Measurements from ENCODE around the gene DGKD. TPM values are rescaled to one million over a fixed set of nuclear protein-coding genes. Genes with fewer than 3 reads are reported as not detected.

The DGKD gene
- total and polyA plus RNA-seq, 10 of the 15 experiments (the other 5 are each of a cell fraction or from before 2014, with no cell fraction given): 2.7 to 81.9 (median 27.0) TPM

DNA sequence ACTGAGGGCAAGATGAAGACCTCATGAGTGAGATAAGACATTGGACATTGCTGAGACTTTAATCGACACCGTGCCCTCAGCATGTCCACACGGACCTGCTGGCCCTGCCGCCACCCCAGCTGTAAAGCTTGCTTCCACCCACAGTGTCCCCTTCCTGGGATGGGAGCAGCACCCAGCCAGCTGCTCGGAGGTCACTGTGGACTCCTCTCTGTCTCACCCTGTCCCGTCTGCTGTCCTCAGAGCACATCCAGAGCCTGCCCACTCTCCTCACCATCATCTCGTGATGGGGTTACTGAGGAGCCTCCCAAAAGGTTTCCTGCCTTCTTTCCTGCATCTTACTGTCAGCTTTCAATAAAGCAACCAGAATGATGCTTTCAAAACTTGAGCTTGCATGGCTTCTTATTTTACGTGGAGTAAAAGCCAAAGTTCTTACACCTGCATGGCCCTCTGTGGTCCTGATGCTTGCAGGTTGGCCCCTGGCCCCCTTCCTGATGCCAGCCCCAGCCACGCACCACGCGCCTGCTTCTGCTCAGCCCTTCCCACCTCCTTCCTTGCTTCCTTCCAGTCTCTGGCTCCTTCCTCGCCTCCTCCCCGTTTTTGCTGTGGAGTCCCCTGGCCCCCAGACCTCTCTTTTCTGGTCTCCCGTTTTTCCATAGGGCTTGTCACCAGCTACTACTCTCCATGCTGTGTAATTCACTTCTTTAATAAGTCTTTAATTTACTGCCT is 67.0 kb downstream of the DGKD start:
- peak overlapping the region; percentile 29; the same call in 1 of the 2 replicates for H3K4me3 ChIP-seq
- peaks cover 2% of the 10 kb centered on the region; the same call in 2 of the 3 replicates for H3K9me3 ChIP-seq (replicated peaks; ENCODE audit: control insufficient read depth, insufficient read depth, low read length)
- ChIA-PET SMC1A (ENCODE audit: uncharacterized antibody, unreplicated experiment) (interaction anchor here (0.6 to 1.9 kb wide), 4 partner anchors 14 to 63 kb away, joined by 3 to 6 read pairs (median 3); no protein-coding TSS in a partner anchor), CTCF (interaction anchor here (9.3 to 15.3 kb wide), 2 partner anchors 17 to 23 kb away, joined by 84 to 135 read pairs; no protein-coding TSS in a partner anchor), POLR2A (no interaction called here), RAD21 (ENCODE audit: unreplicated experiment) (interaction anchor here (1.2 to 6.3 kb wide), 2 partner anchors 17 to 22 kb away, joined by 5 to 28 read pairs; no protein-coding TSS in a partner anchor)
- H2AFZ ChIP-seq (ENCODE audit: control insufficient read depth, low read depth, low read length): no peak overlapping the region
- no TSS peak for BruUV-seq (replicated peaks)
- peak overlapping the region; percentile 64 for H3K27ac ChIP-seq (ENCODE audit: control insufficient read depth, insufficient read depth)
- DNase-seq (ENCODE audit: low read depth, low spot score): no peak
- TF ChIP-seq, protein P1, sequence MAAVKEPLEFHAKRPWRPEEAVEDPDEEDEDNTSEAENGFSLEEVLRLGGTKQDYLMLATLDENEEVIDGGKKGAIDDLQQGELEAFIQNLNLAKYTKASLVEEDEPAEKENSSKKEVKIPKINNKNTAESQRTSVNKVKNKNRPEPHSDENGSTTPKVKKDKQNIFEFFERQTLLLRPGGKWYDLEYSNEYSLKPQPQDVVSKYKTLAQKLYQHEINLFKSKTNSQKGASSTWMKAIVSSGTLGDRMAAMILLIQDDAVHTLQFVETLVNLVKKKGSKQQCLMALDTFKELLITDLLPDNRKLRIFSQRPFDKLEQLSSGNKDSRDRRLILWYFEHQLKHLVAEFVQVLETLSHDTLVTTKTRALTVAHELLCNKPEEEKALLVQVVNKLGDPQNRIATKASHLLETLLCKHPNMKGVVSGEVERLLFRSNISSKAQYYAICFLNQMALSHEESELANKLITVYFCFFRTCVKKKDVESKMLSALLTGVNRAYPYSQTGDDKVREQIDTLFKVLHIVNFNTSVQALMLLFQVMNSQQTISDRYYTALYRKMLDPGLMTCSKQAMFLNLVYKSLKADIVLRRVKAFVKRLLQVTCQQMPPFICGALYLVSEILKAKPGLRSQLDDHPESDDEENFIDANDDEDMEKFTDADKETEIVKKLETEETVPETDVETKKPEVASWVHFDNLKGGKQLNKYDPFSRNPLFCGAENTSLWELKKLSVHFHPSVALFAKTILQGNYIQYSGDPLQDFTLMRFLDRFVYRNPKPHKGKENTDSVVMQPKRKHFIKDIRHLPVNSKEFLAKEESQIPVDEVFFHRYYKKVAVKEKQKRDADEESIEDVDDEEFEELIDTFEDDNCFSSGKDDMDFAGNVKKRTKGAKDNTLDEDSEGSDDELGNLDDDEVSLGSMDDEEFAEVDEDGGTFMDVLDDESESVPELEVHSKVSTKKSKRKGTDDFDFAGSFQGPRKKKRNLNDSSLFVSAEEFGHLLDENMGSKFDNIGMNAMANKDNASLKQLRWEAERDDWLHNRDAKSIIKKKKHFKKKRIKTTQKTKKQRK (IDR thresholded peaks at IDR 0.05; ENCODE audit: low read depth, low read length): no peak
- TF ChIP-seq PAX5 (IDR thresholded peaks at IDR 0.05; ENCODE audit: borderline replicate concordance, low read depth, low read length): peak; percentile 7; the same call in 1 of the 2 replicates
- no peaks in the 10 kb centered on the region for H3K27me3 ChIP-seq (replicated peaks in 1 of 2; ENCODE audit: control insufficient read depth in 2 of 2, insufficient read depth in 2 of 2, low read length in 1 of 2)
- H3K36me3 ChIP-seq (ENCODE audit: control insufficient read depth in 2 of 2, insufficient read depth in 2 of 2, low read length in 1 of 2): 0 out of 4 replicates have a peak, but pooled peaks cover 0 to 17% of the 10 kb centered on the region in 2 experiments
- H3K79me2 ChIP-seq (ENCODE audit: control insufficient read depth, insufficient read depth, low read length): peaks cover 64% of the 10 kb centered on the region
- no peak overlapping the region for H3K9ac ChIP-seq (ENCODE audit: control insufficient read depth, insufficient read depth, low read length)
- in situ Hi-C loops (cut with MboI): no loop called here
- H3K4me1 ChIP-seq (ENCODE audit: control insufficient read depth, insufficient read depth, low read length): peaks cover 64% of the 10 kb centered on the region
- intact Hi-C loops (cut with micrococcal nuclease; ENCODE audit: unreplicated experiment): no loop called here
- peak overlapping the region; percentile 99 for H3K4me2 ChIP-seq (ENCODE audit: control insufficient read depth, insufficient read depth)
- 76% methylated on average over 14 of the region's 14 CpGs for WGBS (ENCODE audit: insufficient coverage, insufficient replicate concordance, low lambda C conversion rate, missing lambda C conversion rate)
- no peaks in the 10 kb centered on the region for H4K20me1 ChIP-seq (ENCODE audit: control insufficient read depth, insufficient read depth)
- no peak for FAIRE-seq
- no peak for ATAC-seq
